GM18526 (cell line): ENCODE measurements around the gene FNIP2.
A peak's percentile ranks its signal among the peaks of the same experiment; 100 is the strongest.

ENCODE experiments used
- POLR2A ChIP-seq: IDR thresholded peaks from 3 replicates; pipeline ENCODE4 v1.6.1; 2011; ENCODE audit not compliant: insufficient read length; ENCODE audit errors: extremely low read depth

The FNIP2 gene

DNA sequence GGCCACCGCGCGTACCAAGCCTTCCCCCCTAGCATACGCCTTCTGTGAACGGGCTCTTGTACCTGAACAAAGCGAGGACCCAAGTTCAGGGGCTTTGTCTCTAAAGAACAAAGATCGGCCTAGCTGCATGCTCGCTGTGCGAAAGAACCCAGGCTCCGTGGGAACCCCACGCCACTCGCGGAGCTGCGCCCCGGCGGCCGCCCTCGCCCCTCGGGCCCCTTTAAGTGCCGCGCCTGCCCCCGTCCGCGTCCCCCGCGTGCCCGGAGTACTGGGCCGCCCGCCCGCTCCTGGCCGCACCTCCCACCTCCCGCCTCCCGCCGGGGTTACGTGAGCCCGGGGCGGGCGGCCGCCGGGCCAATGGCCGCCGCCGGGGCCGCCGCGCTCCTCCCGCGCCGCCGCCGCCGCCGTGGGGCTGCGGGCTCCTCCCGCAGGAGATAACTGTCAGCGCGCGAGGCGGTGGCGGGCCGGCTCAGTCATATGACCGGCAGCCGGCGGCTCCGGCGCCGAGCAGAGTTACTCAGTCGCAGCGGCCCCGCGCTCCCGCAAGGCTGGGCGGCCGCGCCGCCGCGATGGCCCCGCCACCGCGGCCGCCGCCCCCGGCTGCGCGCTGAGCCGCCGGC lies at the start of gene FNIP2:
Gene FNIP2, plus strand, starts transcription at position 472 of the 620 bp plus-strand sequence. CDS start 187 bp downstream, outside the sequence.
- peak; percentile 44 for TF ChIP-seq POLR2A

DNA sequence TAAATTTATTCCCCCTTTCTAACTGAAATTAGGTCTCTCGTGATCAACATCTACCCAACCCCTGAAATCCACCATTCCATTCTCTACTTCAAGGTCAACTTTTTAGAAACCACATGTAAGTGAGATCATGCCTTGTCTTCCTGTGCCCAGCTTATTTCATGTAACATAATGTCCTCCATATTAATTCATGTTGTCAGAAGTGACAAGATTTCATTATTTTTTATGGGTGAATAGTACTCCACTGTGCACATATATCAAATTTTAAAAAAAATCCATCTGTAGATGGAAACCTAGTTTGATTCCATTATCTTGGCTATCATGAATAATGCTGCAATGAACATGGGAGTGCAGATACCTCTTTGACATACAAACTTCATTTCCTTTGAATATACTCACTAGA lies 47.1 kb upstream of the FNIP2 start:
- TF ChIP-seq POLR2A: no peak

DNA sequence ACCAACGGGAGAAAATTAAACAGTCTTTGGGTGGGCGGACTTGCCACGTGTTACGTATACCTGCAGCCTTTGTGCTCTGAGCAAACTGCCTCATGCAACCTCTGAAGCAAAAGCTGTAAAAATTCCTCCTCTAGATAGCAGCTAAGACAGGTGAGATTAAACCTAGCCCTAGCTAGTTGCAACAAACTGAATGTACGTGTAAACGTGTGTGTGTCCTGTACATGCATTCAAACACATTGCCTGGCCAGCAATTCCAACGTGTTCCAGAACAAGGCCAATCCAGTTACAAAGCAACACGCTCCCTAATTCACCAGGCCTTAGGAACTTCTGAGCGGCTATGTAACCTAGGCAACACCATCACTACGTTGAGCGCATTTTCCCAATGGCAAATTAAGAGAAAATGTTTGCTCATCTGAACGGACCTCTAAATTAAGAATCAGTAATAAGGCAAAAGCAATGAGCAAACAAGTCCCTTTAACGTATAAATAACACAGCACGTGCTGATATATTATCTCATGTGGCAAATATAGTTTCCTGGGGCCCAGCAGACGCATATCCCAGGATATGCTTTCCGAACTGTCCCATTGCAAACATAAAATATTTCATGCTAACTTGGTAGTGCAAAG lies 46.4 kb upstream of the FNIP2 start:
- TF ChIP-seq POLR2A: no peak

DNA sequence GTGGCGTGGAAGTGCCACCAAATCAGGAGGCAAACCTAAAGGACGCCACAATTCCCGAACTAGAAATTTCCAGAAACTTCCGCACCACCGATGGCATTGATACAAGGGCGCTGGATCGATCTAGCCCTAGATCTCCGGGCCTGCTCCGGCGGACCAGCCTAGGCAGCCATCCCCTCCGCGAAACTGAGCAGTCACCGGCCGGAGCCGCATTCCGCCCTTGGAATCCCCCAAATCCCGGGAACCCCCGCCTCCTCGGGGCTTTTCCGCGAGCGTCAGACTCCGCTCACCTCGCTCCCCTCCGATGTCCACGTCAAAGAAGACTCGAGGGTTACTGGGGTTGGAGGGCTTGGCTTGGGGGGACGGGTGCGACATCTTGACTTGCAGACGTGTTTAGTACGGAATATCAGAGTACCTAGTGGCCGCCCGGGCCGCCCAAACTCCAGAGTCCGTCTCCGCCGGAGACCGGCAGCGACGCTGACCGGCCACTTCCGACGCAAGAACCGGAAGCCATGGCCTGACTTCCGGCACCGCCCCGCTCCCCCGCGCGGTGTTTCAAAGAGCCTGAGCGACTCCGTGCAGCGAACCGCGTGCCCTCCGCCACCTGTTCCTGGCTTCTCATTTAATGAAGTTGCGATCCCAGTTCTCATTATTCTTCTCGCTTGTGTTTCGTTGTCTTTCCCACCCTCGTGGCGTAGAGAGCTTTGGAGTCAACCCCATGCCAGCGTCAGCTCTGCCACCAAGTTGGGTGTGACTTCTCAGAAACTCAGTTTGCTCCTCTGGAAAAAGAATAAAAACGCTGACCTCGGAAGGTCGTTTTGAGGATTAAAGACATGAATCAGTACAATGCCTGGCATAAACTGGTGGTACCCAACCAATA lies 45.7 kb upstream of the FNIP2 start, which contains the start of gene PPID:
Gene PPID, minus strand, starts transcription at position 480 of the 877 bp plus-strand sequence. Its CDS starts 108 bp downstream, at position 372.
- peak; percentile 89 for TF ChIP-seq POLR2A

DNA sequence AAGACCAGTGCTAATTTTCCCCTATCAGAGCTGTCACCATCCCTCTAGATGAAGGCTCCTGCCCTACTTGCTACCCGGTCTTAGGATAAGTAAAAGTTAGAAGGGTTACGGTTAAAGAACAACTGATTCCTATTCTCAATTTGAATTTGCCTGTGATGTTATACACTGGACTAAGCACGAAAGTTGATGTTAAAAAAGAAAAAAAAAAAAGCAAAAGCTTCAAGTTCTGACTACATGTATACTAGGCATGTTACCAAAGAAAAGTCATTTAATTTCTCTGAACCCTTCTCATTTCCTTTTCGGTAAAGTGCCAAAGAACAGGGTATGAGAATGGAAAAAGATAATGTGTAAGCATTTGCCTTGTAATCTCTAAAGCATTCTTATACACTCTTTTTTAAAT lies 44.2 kb upstream of the FNIP2 start:
- no peak for TF ChIP-seq POLR2A

DNA sequence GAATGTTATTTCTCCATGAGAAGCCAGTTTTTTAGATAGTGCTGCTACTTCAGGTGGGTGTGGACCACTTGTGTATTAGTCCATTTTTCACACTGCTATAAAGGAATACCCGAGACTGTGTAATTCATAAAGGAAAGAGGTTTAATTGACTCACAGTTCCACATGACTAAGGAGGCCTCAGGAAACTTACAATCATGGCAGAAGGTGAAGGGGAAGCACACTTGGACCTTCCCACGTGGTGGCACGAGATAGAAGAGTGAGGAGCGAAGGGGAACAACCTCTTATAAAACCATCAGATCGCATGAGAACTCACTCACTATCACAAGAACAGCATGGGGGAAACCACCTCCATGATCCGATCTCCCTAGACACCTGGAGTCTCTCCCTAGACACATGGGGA lies 42.2 kb upstream of the FNIP2 start:
- no peak for TF ChIP-seq POLR2A

DNA sequence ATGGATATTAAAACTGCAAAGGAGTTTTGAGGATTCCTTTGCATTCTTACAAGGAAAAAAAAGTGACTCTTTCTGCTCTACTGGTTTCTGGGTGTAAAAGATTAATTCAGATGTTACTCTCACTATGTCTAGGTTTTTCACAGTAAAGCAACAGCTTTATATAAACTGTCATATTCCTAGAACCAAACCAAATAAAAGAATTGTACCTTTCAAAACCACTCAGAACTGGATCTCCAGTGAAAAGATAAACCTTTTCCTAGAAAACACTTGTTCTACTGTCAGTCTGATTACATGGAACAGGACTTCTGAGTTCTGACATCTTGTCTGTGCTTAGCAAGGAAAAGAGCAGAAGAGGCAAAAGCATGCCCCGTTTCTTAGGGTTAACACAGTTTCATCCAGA lies 40.6 kb upstream of the FNIP2 start:
- TF ChIP-seq POLR2A: no peak

DNA sequence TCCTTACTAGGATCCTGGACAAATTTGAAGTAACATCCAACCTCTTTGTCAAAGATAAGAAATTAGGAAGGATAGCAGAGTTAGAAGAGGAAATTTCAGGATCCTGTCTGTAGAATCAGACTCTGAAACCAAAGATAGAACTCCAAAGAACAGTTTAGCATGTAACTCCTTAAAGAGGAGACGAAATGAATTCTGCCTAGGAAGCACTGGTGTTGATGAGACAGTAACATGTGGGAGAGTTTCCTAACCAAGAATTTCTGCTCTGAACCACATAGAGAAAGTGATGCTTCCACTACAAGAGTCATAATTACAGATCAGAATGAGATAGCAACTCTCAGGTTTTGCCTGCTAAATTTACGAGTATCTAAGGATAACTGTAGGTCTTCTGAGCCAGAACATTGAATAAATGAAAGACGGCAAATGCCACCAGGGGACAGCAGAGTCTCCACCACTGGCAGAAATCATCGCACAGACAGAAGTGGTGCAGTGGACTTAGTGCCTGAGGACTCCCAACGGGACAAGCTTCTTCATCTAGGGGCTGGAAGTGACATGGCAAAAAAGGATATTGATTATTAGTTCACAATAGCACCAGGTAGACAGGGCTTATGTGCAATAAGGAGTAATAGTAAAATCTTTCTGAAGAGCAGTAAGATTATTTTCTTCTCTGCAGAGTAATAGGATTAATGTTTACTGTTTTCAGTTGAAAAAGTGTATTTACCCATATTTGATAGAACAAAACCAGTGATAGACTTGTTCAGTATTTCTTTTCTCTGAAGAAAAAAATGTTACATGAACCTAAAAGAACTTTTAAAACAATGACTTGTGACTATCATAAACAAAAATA lies 38.9 kb upstream of the FNIP2 start:
- TF ChIP-seq POLR2A: no peak

DNA sequence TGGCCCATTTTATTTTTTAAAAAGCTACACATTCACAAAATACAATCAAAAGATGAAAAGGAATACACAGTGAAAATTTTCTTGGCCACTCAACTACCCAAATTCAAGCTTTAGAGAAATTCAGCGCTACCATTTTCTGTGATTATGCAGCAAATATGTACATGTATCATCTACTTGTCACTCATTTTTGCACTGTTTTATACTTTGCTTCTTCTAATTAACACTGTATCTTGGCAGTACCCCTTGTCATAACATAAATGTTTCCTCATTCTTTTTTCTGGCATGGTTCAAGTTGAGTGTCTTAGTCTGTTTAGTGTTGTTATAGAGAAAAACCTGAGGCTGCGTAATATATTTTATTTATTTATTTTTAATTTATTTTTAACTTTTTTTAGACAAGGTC lies 30.0 kb upstream of the FNIP2 start:
- no peak for TF ChIP-seq POLR2A

DNA sequence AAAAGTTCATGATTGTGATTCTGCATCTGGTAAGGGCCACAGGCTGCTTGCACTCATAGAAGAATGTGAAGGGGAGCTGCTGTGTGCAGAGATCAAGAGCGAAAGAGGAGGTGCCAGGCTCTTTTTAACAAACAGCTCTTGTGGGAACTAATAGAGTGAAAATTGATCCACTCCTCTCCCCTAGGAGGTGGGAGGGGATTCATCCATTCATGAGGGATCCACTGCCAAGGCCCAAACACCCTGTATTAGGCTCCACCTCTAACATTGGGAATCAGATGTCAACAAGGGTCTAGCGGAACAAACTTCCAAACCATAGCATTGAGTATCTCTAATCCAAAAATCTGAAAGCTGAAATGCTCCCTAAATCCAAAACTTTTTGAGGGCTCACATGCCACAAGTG lies 29.2 kb upstream of the FNIP2 start:
- no peak for TF ChIP-seq POLR2A

DNA sequence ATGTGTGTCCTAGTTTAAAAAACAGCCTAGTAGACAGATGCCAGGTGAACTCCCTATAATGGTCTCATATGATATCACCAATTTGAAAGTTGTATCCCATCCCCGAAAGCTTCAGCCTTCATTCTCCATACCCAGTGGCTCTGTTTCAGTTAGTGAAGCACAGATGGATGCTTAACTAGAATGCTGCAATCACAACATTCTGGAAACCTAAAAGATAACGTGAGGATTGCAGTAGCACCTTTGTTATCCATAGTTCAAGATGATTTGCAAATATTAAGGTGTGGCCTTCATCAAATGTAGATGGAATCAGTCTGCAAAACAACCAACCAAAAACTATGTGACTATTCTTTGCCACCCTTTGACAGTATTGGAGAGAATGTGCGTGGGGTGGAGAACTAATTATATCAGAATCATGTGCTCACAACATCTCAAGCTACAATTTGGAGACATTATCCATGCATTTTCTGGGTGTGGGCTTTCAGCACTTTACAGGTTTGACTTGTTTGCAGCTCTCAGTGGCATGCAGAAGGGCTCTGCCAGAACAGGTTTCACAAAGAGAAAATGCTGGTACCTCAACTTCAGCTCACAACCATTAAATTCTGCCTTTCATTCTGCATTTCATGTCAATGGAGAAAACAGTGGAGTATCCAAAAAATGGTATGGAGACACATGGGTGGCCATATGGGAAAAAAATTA lies 27.4 kb upstream of the FNIP2 start:
- no peak for TF ChIP-seq POLR2A

DNA sequence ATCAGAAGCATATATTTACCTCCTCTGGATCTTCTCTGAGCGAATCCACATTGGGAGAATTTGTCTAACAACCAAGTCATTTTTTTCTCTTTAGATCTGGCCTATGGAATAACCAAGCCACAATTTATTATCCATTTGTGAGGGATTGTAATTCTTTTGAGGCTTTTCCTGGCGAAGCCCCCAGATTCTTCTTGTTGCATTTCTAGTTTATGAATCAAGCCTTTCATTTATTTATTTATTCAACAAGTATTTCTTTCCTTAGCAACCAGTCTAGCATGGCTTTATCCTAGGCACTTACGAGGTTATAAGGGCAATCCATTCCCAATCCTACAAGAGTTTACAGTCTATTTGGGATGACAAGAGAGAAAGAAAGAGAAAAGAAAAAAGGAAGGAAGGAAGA lies 18.4 kb upstream of the FNIP2 start:
- TF ChIP-seq POLR2A: no peak

DNA sequence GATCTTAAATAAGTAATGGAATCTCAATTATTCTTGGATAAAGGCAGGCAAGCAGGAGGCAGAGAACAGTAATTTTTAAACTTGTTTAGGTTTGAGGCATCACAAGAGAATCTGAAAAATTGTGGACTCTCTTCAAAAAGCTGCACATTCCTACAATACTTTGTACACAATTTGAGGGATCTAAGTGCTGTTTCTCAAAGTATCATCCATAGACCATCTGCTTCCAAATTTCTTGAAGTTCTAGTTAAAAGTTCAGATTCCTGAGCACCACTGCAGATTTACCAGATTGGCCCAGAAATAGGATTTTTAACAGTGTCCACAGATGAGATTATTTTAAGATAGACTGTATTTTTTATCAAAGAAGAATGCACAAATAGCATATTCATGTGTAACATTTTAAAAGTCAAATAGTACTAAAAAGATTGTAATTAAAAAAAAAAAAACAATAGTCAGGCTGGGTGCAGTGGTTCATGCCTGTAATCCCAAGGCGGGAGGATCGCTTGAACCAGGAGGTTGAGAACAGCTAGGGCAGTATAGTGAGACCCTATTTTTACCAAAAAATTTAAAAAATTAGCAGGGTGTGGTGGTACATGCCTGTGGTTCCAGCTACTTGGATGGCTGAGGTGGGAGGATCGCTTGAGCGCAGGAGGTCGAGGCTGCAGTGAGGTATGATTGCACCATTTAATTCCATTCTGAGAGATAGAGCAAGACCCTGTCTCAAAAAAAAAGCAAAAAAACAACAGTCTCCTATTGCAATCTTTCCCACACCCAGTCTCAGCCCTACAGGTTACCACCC lies 14.2 kb upstream of the FNIP2 start:
- TF ChIP-seq POLR2A: no peak

DNA sequence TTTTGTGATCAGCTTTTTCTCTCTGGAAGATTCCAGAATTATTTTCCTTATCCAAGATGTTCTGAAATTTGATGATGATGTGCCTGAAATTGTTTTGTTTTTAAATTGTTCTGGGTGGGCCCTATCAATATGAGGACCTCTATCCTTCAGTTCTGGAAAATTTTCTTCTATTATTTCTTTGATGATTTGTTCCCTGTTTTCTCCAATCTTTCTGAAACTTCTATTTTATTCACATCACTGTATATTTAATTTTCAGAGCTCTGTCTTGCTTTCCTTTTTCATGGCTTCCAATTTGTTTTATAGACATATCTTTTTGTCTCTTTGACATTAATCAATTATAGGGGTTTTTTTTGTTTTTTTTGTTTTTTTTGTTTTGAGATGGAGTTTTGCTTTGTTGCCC lies 12.2 kb upstream of the FNIP2 start:
- no peak for TF ChIP-seq POLR2A
